ENCODE measurements around the gene TSR3.

The TSR3 gene

DNA sequence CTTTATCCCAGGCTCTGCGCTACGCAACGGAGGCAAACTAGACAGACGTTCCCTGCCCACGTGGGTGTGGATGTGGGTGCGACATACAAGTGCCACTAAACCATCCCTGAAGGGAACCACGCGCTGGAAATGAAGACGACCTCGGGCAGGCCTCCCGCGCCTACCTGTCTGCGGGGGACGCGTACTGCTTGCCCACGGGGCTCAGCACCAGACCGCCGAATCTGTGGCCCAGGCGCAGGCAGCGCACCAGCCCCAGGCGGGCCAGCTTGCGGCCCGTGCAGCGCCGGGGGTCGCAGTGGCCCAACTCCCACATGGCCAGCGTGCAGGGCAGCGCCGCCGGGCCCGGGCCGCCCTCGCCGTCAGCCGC is 480 bp downstream of the TSR3 start:
- ATAC-seq, result peak; percentile 2; the same call in 1 of the 3 replicates
- TF ChIP-seq GLIS3 (CRISPR knock-in tag; IDR thresholded peaks at IDR 0.05) (no peak), ESRRG (CRISPR knock-in tag; IDR thresholded peaks at IDR 0.05) (no peak)

- TF ChIP-seq GLIS3 (CRISPR knock-in tag; IDR thresholded peaks at IDR 0.05), result no peak
- no peak for TF ChIP-seq TCF4 (CRISPR knock-in tag; IDR thresholded peaks at IDR 0.05; ENCODE audit: borderline replicate concordance)
- TF ChIP-seq ZNF70 (CRISPR knock-in tag; IDR thresholded peaks at IDR 0.05), result no peak
- TF ChIP-seq, protein P1, sequence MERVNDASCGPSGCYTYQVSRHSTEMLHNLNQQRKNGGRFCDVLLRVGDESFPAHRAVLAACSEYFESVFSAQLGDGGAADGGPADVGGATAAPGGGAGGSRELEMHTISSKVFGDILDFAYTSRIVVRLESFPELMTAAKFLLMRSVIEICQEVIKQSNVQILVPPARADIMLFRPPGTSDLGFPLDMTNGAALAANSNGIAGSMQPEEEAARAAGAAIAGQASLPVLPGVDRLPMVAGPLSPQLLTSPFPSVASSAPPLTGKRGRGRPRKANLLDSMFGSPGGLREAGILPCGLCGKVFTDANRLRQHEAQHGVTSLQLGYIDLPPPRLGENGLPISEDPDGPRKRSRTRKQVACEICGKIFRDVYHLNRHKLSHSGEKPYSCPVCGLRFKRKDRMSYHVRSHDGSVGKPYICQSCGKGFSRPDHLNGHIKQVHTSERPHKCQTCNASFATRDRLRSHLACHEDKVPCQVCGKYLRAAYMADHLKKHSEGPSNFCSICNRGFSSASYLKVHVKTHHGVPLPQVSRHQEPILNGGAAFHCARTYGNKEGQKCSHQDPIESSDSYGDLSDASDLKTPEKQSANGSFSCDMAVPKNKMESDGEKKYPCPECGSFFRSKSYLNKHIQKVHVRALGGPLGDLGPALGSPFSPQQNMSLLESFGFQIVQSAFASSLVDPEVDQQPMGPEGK (CRISPR knock-in tag; IDR thresholded peaks at IDR 0.05; ENCODE audit: borderline replicate concordance), result no peak
- no peak for TF ChIP-seq SNAI2 (CRISPR knock-in tag; IDR thresholded peaks at IDR 0.05)
- no peak for TF ChIP-seq ARNTL (CRISPR knock-in tag; IDR thresholded peaks at IDR 0.05; ENCODE audit: borderline replicate concordance, low read depth)
- TF ChIP-seq ZFP30 (CRISPR knock-in tag; IDR thresholded peaks at IDR 0.05), result no peak
- TF ChIP-seq ESRRG (CRISPR knock-in tag; IDR thresholded peaks at IDR 0.05), result no peak
- no peak for TF ChIP-seq ZC3H10 (CRISPR knock-in tag; IDR thresholded peaks at IDR 0.05)
- no peak for TF ChIP-seq OSR1 (CRISPR knock-in tag; IDR thresholded peaks at IDR 0.05)
- no peak for TF ChIP-seq BACH2 (CRISPR knock-in tag; IDR thresholded peaks at IDR 0.05; ENCODE audit: borderline replicate concordance)
- TF ChIP-seq ISL1 (CRISPR knock-in tag; IDR thresholded peaks at IDR 0.05), result no peak
- TF ChIP-seq ZFP3 (CRISPR knock-in tag; IDR thresholded peaks at IDR 0.05), result no peak
- no peak for TF ChIP-seq TOX (CRISPR knock-in tag; IDR thresholded peaks at IDR 0.05; ENCODE audit: borderline replicate concordance)
- ATAC-seq, result no peak
Observed at GRCh38 chr16:1350691-1351090, 987 bp downstream of the TSR3 start.

DNA sequence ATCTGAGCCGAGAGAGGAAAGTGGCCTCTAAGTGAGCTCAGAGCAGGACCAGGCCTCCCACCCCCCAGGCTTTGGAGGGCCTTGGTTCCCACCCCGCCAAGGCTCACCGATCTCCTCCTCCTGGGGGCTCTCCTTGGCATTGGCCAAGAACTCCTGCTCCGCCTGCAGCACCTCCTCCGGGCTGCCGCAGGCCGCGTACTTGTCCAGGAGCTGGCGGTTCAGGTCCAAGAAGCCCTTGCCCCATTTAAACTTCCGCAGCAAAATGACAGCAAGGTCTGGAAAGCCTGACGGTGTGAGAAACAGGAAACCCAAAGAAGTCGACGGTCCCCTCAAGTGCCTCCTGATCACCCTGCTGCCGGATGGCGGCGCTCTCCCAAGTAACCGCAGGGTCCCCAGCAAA is 1.7 kb downstream of the TSR3 start:
- no peak for ATAC-seq
- no peak for TF ChIP-seq ESRRG (CRISPR knock-in tag; IDR thresholded peaks at IDR 0.05)
- TF ChIP-seq, protein P2, sequence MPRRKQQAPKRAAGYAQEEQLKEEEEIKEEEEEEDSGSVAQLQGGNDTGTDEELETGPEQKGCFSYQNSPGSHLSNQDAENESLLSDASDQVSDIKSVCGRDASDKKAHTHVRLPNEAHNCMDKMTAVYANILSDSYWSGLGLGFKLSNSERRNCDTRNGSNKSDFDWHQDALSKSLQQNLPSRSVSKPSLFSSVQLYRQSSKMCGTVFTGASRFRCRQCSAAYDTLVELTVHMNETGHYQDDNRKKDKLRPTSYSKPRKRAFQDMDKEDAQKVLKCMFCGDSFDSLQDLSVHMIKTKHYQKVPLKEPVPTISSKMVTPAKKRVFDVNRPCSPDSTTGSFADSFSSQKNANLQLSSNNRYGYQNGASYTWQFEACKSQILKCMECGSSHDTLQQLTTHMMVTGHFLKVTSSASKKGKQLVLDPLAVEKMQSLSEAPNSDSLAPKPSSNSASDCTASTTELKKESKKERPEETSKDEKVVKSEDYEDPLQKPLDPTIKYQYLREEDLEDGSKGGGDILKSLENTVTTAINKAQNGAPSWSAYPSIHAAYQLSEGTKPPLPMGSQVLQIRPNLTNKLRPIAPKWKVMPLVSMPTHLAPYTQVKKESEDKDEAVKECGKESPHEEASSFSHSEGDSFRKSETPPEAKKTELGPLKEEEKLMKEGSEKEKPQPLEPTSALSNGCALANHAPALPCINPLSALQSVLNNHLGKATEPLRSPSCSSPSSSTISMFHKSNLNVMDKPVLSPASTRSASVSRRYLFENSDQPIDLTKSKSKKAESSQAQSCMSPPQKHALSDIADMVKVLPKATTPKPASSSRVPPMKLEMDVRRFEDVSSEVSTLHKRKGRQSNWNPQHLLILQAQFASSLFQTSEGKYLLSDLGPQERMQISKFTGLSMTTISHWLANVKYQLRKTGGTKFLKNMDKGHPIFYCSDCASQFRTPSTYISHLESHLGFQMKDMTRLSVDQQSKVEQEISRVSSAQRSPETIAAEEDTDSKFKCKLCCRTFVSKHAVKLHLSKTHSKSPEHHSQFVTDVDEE (CRISPR knock-in tag; IDR thresholded peaks at IDR 0.05), result no peak
- no peak for TF ChIP-seq BACH2 (CRISPR knock-in tag; IDR thresholded peaks at IDR 0.05; ENCODE audit: borderline replicate concordance)
- TF ChIP-seq SNAI2 (CRISPR knock-in tag; IDR thresholded peaks at IDR 0.05), result no peak

DNA sequence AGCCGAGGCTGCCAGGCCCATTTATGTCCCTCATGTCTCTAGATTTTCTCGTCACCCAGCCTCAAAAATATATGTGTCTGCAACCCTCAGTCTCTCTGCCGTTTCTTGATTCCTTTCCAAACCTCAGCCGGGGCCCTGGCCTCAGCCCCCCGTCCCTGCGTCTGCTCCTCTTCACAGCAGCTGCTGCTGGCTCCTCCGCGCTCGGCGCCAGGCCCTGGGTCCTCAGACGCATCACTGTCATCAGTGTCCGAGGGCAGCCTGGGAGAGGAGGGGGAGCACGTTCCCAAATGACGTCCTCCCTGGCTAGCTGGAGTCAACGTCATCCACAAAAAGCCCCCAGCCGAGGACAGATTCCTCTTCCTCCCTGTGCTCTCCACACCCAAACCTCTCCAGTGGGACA is 2.3 kb downstream of the TSR3 start:
- ATAC-seq, result no peak
- TF ChIP-seq, protein P2 (CRISPR knock-in tag; IDR thresholded peaks at IDR 0.05), result no peak
- TF ChIP-seq BACH2 (CRISPR knock-in tag; IDR thresholded peaks at IDR 0.05; ENCODE audit: borderline replicate concordance) (no peak), GLIS3 (CRISPR knock-in tag; IDR thresholded peaks at IDR 0.05) (no peak), ZNF565 (CRISPR knock-in tag; conservative IDR thresholded peaks at IDR 0.05; ENCODE audit: low read depth) (no peak), ZFP30 (CRISPR knock-in tag; IDR thresholded peaks at IDR 0.05) (no peak), ESRRG (CRISPR knock-in tag; IDR thresholded peaks at IDR 0.05) (no peak), RARB (CRISPR knock-in tag; IDR thresholded peaks at IDR 0.05) (no peak), SNAI2 (CRISPR knock-in tag; IDR thresholded peaks at IDR 0.05) (no peak), ZNF8 (CRISPR knock-in tag; IDR thresholded peaks at IDR 0.05) (no peak), ZNF70 (CRISPR knock-in tag; IDR thresholded peaks at IDR 0.05) (no peak)
- TF ChIP-seq, protein P1 (CRISPR knock-in tag; IDR thresholded peaks at IDR 0.05; ENCODE audit: borderline replicate concordance), result no peak
